Hepatocyte (in vitro differentiated cells): ENCODE measurements around the gene SLC44A1.

Source experiments
- CTCF ChIP-seq: fragments of 200-600 bp; sonication (generic); IDR thresholded peaks from 2 replicates; pipeline ENCODE4 v1.5.1; 2016; ENCODE audit warnings: antibody characterized with exemption, mild to moderate bottlenecking; ENCODE audit not compliant: poor library complexity
- EZH2phosphoT487 ChIP-seq: fragments of 200-600 bp; sonication (generic); IDR thresholded peaks from one replicate; pipeline ENCODE4 v1.6.1; 2018; ENCODE audit warnings: antibody characterized with exemption, mild to moderate bottlenecking, low read depth, moderate library complexity; ENCODE audit not compliant: unreplicated experiment, severe bottlenecking

- no peak for TF ChIP-seq CTCF
- no peak for TF ChIP-seq EZH2phosphoT487
Observed at GRCh38 chr9:105305856-105306255, 61.4 kb downstream of the SLC44A1 start.
